ENCODE data around the gene MYLK.

The MYLK gene

GRCh38 chr3:123837858-123838257 is 46.3 kb downstream of the MYLK start:
- peaks cover 4% of the 10 kb centered on the region for H3K4me1 ChIP-seq (ENCODE audit: insufficient read depth, low read length)
- H3K9me3 ChIP-seq (ENCODE audit: low read length): peaks cover 1% of the 10 kb centered on the region
- H3K4me3 ChIP-seq (ENCODE audit: low read length): no peak overlapping the region
- H2AFZ ChIP-seq (ENCODE audit: low read depth, low read length): no peak overlapping the region
- H3K36me3 ChIP-seq (ENCODE audit: insufficient read depth, low read length): no peaks in the 10 kb centered on the region
- H3K27me3 ChIP-seq (ENCODE audit: insufficient read depth, low read length): no peaks in the 10 kb centered on the region

- H3K4me1 ChIP-seq (ENCODE audit: insufficient read depth, low read length): no peaks in the 10 kb centered on the region
- H3K9me3 ChIP-seq (ENCODE audit: low read length): peaks cover 1% of the 10 kb centered on the region
- H3K27me3 ChIP-seq (ENCODE audit: insufficient read depth, low read length): no peaks in the 10 kb centered on the region
- no peak overlapping the region for H2AFZ ChIP-seq (ENCODE audit: low read depth, low read length)
- H3K4me3 ChIP-seq (ENCODE audit: low read length): no peak overlapping the region
- H3K36me3 ChIP-seq (ENCODE audit: insufficient read depth, low read length): no peaks in the 10 kb centered on the region
These were observed 49.5 kb downstream of the MYLK start for GRCh38 chr3:123834631-123835030.

GRCh38 chr3:123833398-123833785 is 50.7 kb downstream of the MYLK start:
- Histone ChIP-seq H3K36me3 (ENCODE audit: insufficient read depth, low read length) (no peaks in the 10 kb centered on the region), H3K9me3 (ENCODE audit: low read length) (peaks cover 1% of the 10 kb centered on the region), H3K4me3 (ENCODE audit: low read length) (no peak overlapping the region), H2AFZ (ENCODE audit: low read depth, low read length) (no peak overlapping the region), H3K27me3 (ENCODE audit: insufficient read depth, low read length) (no peaks in the 10 kb centered on the region), H3K4me1 (ENCODE audit: insufficient read depth, low read length) (no peaks in the 10 kb centered on the region)

GRCh38 chr3:123832692-123833397 is 51.3 kb downstream of the MYLK start:
- Histone ChIP-seq H3K4me1 (ENCODE audit: insufficient read depth, low read length) (no peaks in the 10 kb centered on the region), H3K27me3 (ENCODE audit: insufficient read depth, low read length) (no peaks in the 10 kb centered on the region), H3K36me3 (ENCODE audit: insufficient read depth, low read length) (no peaks in the 10 kb centered on the region), H2AFZ (ENCODE audit: low read depth, low read length) (no peak overlapping the region), H3K4me3 (ENCODE audit: low read length) (no peak overlapping the region), H3K9me3 (ENCODE audit: low read length) (peaks cover 1% of the 10 kb centered on the region)

DNA sequence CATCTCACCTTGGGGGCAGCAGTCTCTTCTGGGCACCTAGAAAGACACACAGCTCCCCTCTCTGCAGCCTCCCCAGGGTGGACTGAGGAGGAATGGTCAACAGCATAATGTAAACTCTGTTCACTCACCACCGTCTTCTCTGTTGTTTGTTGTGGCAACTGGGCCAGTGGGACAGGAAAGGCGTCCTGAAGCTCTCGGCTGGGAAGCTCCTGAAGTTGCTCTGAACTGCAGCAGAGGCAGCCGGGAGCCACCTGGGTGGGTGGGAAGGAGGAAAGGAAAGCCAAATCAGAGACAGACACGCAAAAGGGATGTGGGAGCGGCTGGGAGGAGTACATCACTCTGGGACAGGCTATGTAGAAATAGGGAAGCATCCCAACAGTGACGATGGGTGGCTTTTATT is 52.7 kb downstream of the MYLK start:
- H3K4me3 ChIP-seq (ENCODE audit: low read length): no peak overlapping the region
- H3K4me1 ChIP-seq (ENCODE audit: insufficient read depth, low read length): no peaks in the 10 kb centered on the region
- H3K36me3 ChIP-seq (ENCODE audit: insufficient read depth, low read length): no peaks in the 10 kb centered on the region
- peaks cover 3% of the 10 kb centered on the region for H3K9me3 ChIP-seq (ENCODE audit: low read length)
- H3K27me3 ChIP-seq (ENCODE audit: insufficient read depth, low read length): no peaks in the 10 kb centered on the region
- no peak overlapping the region for H2AFZ ChIP-seq (ENCODE audit: low read depth, low read length)

DNA sequence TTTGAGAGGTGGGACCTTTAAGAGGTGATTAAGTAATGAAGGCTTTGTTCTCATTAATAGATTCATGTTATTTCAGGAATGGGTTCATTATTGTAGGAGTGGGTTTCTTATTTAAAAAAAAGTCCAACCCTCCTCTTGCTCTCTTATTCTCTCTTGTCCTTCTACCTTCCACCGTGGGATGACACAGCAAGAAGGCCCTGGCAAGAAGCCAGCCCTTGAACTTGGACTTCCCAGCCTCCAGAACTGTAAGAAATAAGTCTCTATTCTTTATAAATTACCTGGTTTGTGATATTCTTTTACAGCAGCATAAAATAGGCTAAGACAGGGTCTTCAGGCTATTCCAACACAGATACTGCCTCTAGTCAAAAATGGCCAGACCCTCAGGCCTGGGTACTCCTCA is 62.2 kb downstream of the MYLK start:
- peaks cover 6% of the 10 kb centered on the region for H3K9me3 ChIP-seq (ENCODE audit: low read length)
- no peak overlapping the region for H3K4me3 ChIP-seq (ENCODE audit: low read length)
- no peak overlapping the region for H2AFZ ChIP-seq (ENCODE audit: low read depth, low read length)
- no peaks in the 10 kb centered on the region for H3K36me3 ChIP-seq (ENCODE audit: insufficient read depth, low read length)
- H3K4me1 ChIP-seq (ENCODE audit: insufficient read depth, low read length): peaks cover 6% of the 10 kb centered on the region
- no peaks in the 10 kb centered on the region for H3K27me3 ChIP-seq (ENCODE audit: insufficient read depth, low read length)

DNA sequence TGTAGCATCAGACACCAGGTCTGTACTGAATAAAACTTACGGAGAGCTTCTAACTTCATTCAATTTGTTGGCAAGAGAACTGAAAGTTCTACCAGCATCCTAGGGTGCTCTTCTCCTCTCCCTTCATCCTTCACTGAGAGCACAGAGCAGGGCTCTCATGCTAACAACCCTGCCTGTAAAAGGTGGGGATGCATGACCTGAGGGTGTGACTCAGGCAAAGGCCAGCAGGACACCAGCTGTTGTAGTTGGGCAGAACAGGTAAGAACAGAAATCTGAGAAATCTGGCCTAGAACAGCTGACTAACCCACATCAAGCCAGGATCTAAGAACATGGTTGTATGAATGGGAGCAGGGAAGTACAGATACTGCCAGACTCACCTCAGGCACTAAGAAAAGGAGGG is 64.2 kb downstream of the MYLK start:
- no peak overlapping the region for H3K4me3 ChIP-seq (ENCODE audit: low read length)
- no peaks in the 10 kb centered on the region for H3K36me3 ChIP-seq (ENCODE audit: insufficient read depth, low read length)
- H2AFZ ChIP-seq (ENCODE audit: low read depth, low read length): no peak overlapping the region

GRCh38 chr3:123818921-123819429 is 65.2 kb downstream of the MYLK start:
- Histone ChIP-seq H3K27me3 (ENCODE audit: insufficient read depth, low read length) (no peaks in the 10 kb centered on the region), H3K4me1 (ENCODE audit: insufficient read depth, low read length) (peaks cover 6% of the 10 kb centered on the region), H3K9me3 (ENCODE audit: low read length) (no peaks in the 10 kb centered on the region), H3K4me3 (ENCODE audit: low read length) (no peak overlapping the region), H2AFZ (ENCODE audit: low read depth, low read length) (no peak overlapping the region), H3K36me3 (ENCODE audit: insufficient read depth, low read length) (no peaks in the 10 kb centered on the region)

More for the DNA sequence above, 64.2 kb downstream of the MYLK start:
- Histone ChIP-seq H3K9me3 (ENCODE audit: low read length) (no peaks in the 10 kb centered on the region), H3K4me1 (ENCODE audit: insufficient read depth, low read length) (peaks cover 6% of the 10 kb centered on the region), H3K27me3 (ENCODE audit: insufficient read depth, low read length) (no peaks in the 10 kb centered on the region)

- Histone ChIP-seq H3K27me3 (ENCODE audit: insufficient read depth, low read length) (no peaks in the 10 kb centered on the region), H2AFZ (ENCODE audit: low read depth, low read length) (no peak overlapping the region), H3K4me1 (ENCODE audit: insufficient read depth, low read length) (peaks cover 6% of the 10 kb centered on the region), H3K36me3 (ENCODE audit: insufficient read depth, low read length) (no peaks in the 10 kb centered on the region), H3K9me3 (ENCODE audit: low read length) (no peaks in the 10 kb centered on the region), H3K4me3 (ENCODE audit: low read length) (no peak overlapping the region)
These were observed 65.7 kb downstream of the MYLK start for GRCh38 chr3:123818324-123818920.

- peaks cover 6% of the 10 kb centered on the region for H3K4me1 ChIP-seq (ENCODE audit: insufficient read depth, low read length)
- no peak overlapping the region for H2AFZ ChIP-seq (ENCODE audit: low read depth, low read length)
- no peak overlapping the region for H3K4me3 ChIP-seq (ENCODE audit: low read length)
- no peaks in the 10 kb centered on the region for H3K9me3 ChIP-seq (ENCODE audit: low read length)
- H3K27me3 ChIP-seq (ENCODE audit: insufficient read depth, low read length): no peaks in the 10 kb centered on the region
- H3K36me3 ChIP-seq (ENCODE audit: insufficient read depth, low read length): no peaks in the 10 kb centered on the region
These were observed 66.7 kb downstream of the MYLK start for GRCh38 chr3:123817413-123817812.

- Histone ChIP-seq H3K9me3 (ENCODE audit: low read length) (no peaks in the 10 kb centered on the region), H2AFZ (ENCODE audit: low read depth, low read length) (no peak overlapping the region), H3K36me3 (ENCODE audit: insufficient read depth, low read length) (no peaks in the 10 kb centered on the region), H3K4me3 (ENCODE audit: low read length) (no peak overlapping the region), H3K4me1 (ENCODE audit: insufficient read depth, low read length) (peaks cover 6% of the 10 kb centered on the region), H3K27me3 (ENCODE audit: insufficient read depth, low read length) (no peaks in the 10 kb centered on the region)
These were observed 67.4 kb downstream of the MYLK start for GRCh38 chr3:123816673-123817207.

- no peak overlapping the region for H2AFZ ChIP-seq (ENCODE audit: low read depth, low read length)
- no peaks in the 10 kb centered on the region for H3K9me3 ChIP-seq (ENCODE audit: low read length)
- no peak overlapping the region for H3K4me3 ChIP-seq (ENCODE audit: low read length)
- no peaks in the 10 kb centered on the region for H3K27me3 ChIP-seq (ENCODE audit: insufficient read depth, low read length)
- H3K4me1 ChIP-seq (ENCODE audit: insufficient read depth, low read length): peaks cover 6% of the 10 kb centered on the region
- H3K36me3 ChIP-seq (ENCODE audit: insufficient read depth, low read length): no peaks in the 10 kb centered on the region
These were observed 68.2 kb downstream of the MYLK start for GRCh38 chr3:123815981-123816380.

DNA sequence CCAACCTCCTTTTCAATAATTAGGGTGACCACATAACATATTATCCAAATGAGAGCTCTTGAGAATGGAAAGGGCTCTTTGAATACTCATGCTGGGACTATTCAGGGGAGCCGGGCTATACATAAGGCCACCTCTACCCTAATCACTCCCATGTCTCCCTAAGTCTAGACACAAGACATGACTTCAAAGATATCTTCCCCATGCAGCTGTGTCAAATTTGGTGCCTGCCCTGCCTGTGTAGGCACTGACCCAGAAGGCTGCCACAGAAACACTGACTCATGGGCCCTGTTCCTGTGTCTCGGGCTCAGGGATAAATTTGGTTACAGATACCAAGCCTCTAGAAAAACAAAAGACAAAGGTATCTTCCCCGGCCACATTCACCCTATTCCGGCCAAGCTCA is 70.3 kb downstream of the MYLK start:
- Histone ChIP-seq H2AFZ (ENCODE audit: low read depth, low read length) (no peak overlapping the region), H3K27me3 (ENCODE audit: insufficient read depth, low read length) (no peaks in the 10 kb centered on the region)

More for the DNA sequence above, 70.3 kb downstream of the MYLK start:
- Histone ChIP-seq H3K36me3 (ENCODE audit: insufficient read depth, low read length) (no peaks in the 10 kb centered on the region), H3K4me1 (ENCODE audit: insufficient read depth, low read length) (peaks cover 2% of the 10 kb centered on the region), H3K4me3 (ENCODE audit: low read length) (no peak overlapping the region), H3K9me3 (ENCODE audit: low read length) (no peaks in the 10 kb centered on the region)

Data from neuron (in vitro differentiated cells).